HepG2 (cell line): ENCODE data around the gene SPN. TPM values are rescaled to one million over a fixed set of nuclear protein-coding genes. Genes with fewer than 3 reads are reported as not detected.
A peak's percentile ranks its signal among the peaks of the same experiment; 100 is the strongest.

Experiments used
- ATAC-seq: fragments of 200-7000 bp; cut with Tn5 transposase; 3 replicates; pipeline ENCODE4 v1.9.1; 2020; ENCODE audit warnings: mild to moderate bottlenecking, moderate library complexity
- BruUV-seq: library from RNA; stranded (reverse); fragments of 400-500 nt; replicated peaks from 2 replicates; lab custom pipeline; 2021; lab: Mats Ljungman, UMichigan
- CTCF ChIA-PET: fragments of 300-600 bp; formaldehyde crosslinking; extraction: SDS; loops from one replicate; lab custom pipeline; 2021; ENCODE audit warnings: low total read pairs, inconsistent platforms, low intra/inter-chr PET ratio; lab: Yijun Ruan, JAX
- POLR2A ChIA-PET: fragments of 350-600 bp; sonication (Branson Sonifier 250); formaldehyde crosslinking; loops from one replicate; lab custom pipeline; 2020; ENCODE audit warnings: antibody characterized with exemption, inconsistent platforms; lab: Yijun Ruan, JAX
- DNase-seq: peaks from one replicate; pipeline ENCODE4 v3.0.0-alpha.2; 2015; ENCODE audit warnings: low spot score
- FAIRE-seq: peaks from 3 replicates; lab custom pipeline; 2011; peaks lifted over from hg19 to GRCh38; lab: Jason Lieb, UNC
- H2AFZ ChIP-seq: one replicate; pipeline ENCODE4 v1.6.1; 2011; ENCODE audit warnings: low read length, inconsistent platforms
- H3K27ac ChIP-seq: fragments of 300-600 bp; 3 replicates; pipeline ENCODE4 v1.8.0; 2011; ENCODE audit warnings: mixed run types, mild to moderate bottlenecking, mixed read lengths, low read length, inconsistent platforms; ENCODE audit not compliant: insufficient read depth; ENCODE audit errors: extremely low read length
- H3K27me3 ChIP-seq, 2 experiments: fragments of 200-600 bp in 1 of 2; 2 replicates in 1 of 2; 3 replicates in 1 of 2; pipeline versions ENCODE4 v1.6.0 to v1.8.0; 2011; ENCODE audit warnings: low read length in 2 of 2, mild to moderate bottlenecking in 2 of 2, moderate library complexity in 2 of 2, inconsistent platforms in 1 of 2; ENCODE audit not compliant: insufficient read depth in 2 of 2, control insufficient read depth in 1 of 2
- H3K36me3 ChIP-seq, 2 experiments: fragments of 200-600 bp in 1 of 2; replicated peaks in 1 of 2; 2 replicates in 1 of 2; 3 replicates in 1 of 2; pipeline versions ENCODE4 v1.5.1 to v1.8.0; 2011; ENCODE audit warnings: low read length in 2 of 2, inconsistent platforms in 1 of 2; ENCODE audit not compliant: insufficient read depth in 2 of 2, control insufficient read depth in 1 of 2
- H3K4me1 ChIP-seq: 2 replicates; pipeline ENCODE4 v1.5.1; 2012; ENCODE audit warnings: low read length, inconsistent platforms; ENCODE audit not compliant: insufficient read depth
- H3K4me2 ChIP-seq: 2 replicates; pipeline ENCODE4 v1.6.0; 2011; ENCODE audit warnings: low read depth, low read length, inconsistent platforms
- H3K4me3 ChIP-seq, 3 experiments: fragments of 200-600 bp in 1 of 3; sonication (generic), shearing (Covaris generic) in 1 of 3; replicated peaks in 1 of 3; 2 replicates each; pipeline ENCODE4 v1.5.1; 2011 to 2016; ENCODE audit warnings: low read length in 3 of 3, inconsistent platforms in 2 of 3, low read depth in 2 of 3, mild to moderate bottlenecking in 2 of 3, control low read depth in 1 of 3, mixed read lengths in 1 of 3; ENCODE audit not compliant: insufficient read depth in 1 of 3
- H3K79me2 ChIP-seq: one replicate; pipeline ENCODE4 v1.6.1; 2011; ENCODE audit warnings: low read length, inconsistent platforms; ENCODE audit not compliant: insufficient read depth
- H3K9ac ChIP-seq: 2 replicates; pipeline ENCODE4 v1.6.0; 2011; ENCODE audit warnings: mild to moderate bottlenecking, low read depth, low read length, inconsistent platforms; ENCODE audit not compliant: insufficient read depth
- H3K9me3 ChIP-seq: 2 replicates; pipeline ENCODE4 v1.5.1; 2012; ENCODE audit warnings: mild to moderate bottlenecking, low read length
- H4K20me1 ChIP-seq: 2 replicates; pipeline ENCODE4 v1.6.0; 2011; ENCODE audit warnings: inconsistent platforms, mild to moderate bottlenecking, low read length, moderate library complexity; ENCODE audit not compliant: insufficient read depth
- ARNTL ChIP-seq: sonication (generic); formaldehyde crosslinking; IDR thresholded peaks from 2 replicates; pipeline ENCODE4 v1.4.0; 2020; ENCODE audit warnings: mild to moderate bottlenecking, missing genetic modification reagents
- FOXA3 ChIP-seq: IDR thresholded peaks from 2 replicates; pipeline ENCODE4 v1.6.1; 2016; ENCODE audit warnings: missing genetic modification reagents, missing compliant biosample characterization
- MEIS1 ChIP-seq: sonication (generic); formaldehyde crosslinking; IDR thresholded peaks from 2 replicates; pipeline ENCODE4 v1.9.0; 2021; ENCODE audit warnings: mild to moderate bottlenecking, missing genetic modification reagents, moderate library complexity, borderline replicate concordance
- PBX3 ChIP-seq: sonication (generic); formaldehyde crosslinking; IDR thresholded peaks from 2 replicates; pipeline ENCODE4 v1.8.1; 2023; ENCODE audit warnings: missing genetic modification reagents, inconsistent platforms, borderline replicate concordance
- RAD21 ChIP-seq: fragments of 450-650 bp; formaldehyde crosslinking; IDR thresholded peaks from 2 replicates; pipeline ENCODE4 v1.5.0; 2020; ENCODE audit warnings: mild to moderate bottlenecking
- RBAK ChIP-seq: sonication (generic); formaldehyde crosslinking; IDR thresholded peaks from 2 replicates; pipeline ENCODE4 v1.5.1; 2020; ENCODE audit warnings: mild to moderate bottlenecking, missing genetic modification reagents
- SAP130 ChIP-seq: IDR thresholded peaks from 2 replicates; pipeline ENCODE4 v1.6.1; 2016; ENCODE audit warnings: low read depth
- TEAD3 ChIP-seq: optimal IDR thresholded peaks from 2 replicates; pipeline ENCODE3; 2016; ENCODE audit warnings: borderline replicate concordance
- ZNF350 ChIP-seq: sonication (generic); formaldehyde crosslinking; IDR thresholded peaks from 2 replicates; pipeline ENCODE4 v1.4.0; 2020; ENCODE audit warnings: mild to moderate bottlenecking, low read depth, missing genetic modification reagents, borderline replicate concordance
- WGBS: methylation state at CpG from one replicate; pipeline ENCODE4 v1.1.6; 2017; ENCODE audit warnings: low lambda C conversion rate; 5-methylcytosine and 5-hydroxymethylcytosine counted together
- in situ Hi-C: cut with HindIII; loops from 2 replicates; pipeline ENCODE4 v1.10.0; 2017; ENCODE audit warnings: low pct_unique_long_range_greater_than_20kb; ENCODE audit not compliant: extremely low pct_ligation_motif_present
- intact Hi-C: fragments of 100-400 bp; cut with micrococcal nuclease; formaldehyde crosslinking; loops from one replicate; pipeline ENCODE4 v1.10.0; 2022; ENCODE audit not compliant: unreplicated experiment
- polyA plus RNA-seq, 8 experiments: library from polyadenylated mRNA; depleted of rRNA in 3 of 8; stranded (reverse) in 7 of 8; unstranded in 1 of 8; fragments of >200 nt; fragmentation: Illumina TruSeq in 4 of 8; extraction: Trizol in 4 of 8; gene quantifications; 2 replicates each; pipeline versions ENCODE4 v1.2.1 to v1.2.3, GENCODE V29; 2011 to 2016; ENCODE audit warnings: low read depth in 4 of 8, missing spikeins in 1 of 8, mixed read lengths in 1 of 8; ENCODE audit not compliant: insufficient read depth in 1 of 8
- total RNA-seq, 5 experiments: library from RNA; depleted of rRNA; stranded (reverse); fragments of >200 nt; fragmentation: Illumina TruSeq; extraction: Trizol; gene quantifications; 2 replicates each; pipeline ENCODE4 v1.2.3, GENCODE V29; 2016; ENCODE audit warnings: low read depth in 1 of 5
- TF ChIP-seq, protein P1 (sequence below): sonication (generic); formaldehyde crosslinking; IDR thresholded peaks from 2 replicates; pipeline ENCODE4 v1.5.0; 2020; ENCODE audit warnings: missing genetic modification reagents

SPN gene
- total and polyA plus RNA-seq, 2 of the 13 experiments (the other 11 are each of a cell fraction or from before 2014, with no cell fraction given): 0.22 to 1.6 TPM

GRCh38 chr16:29641561-29641960, 21.5 kb upstream of the SPN start (continued):
- TF ChIP-seq PBX3 (CRISPR knock-in tag) (no peak), FOXA3 (no peak), TEAD3 (CRISPR knock-in tag) (peak; percentile 10), SAP130 (CRISPR knock-in tag) (0 out of 2 replicates have a peak, but pooled peaks have one; percentile 32), RAD21 (CRISPR knock-in tag) (peak; percentile 52)

DNA sequence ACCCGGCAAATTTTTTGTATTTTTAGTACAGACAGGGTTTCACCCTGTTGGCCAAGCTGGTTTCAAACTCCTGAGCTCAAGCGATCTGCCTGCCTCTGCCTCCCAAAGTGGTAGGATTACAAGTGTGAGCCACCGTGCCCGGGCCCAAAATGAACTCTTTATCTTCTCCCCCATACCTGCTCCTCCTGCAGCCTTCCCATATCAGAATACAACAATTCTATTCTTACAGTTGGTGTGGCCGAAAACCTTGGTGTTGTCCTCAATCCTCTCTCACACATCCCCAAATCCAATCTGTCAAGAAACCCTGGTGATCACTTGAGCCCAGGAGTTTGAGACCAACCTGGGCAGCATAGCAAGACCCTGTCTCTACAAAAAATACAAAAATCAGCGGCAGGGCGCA, 19.5 kb upstream of the SPN start:
- no peak overlapping the region for H3K4me2 ChIP-seq
- FAIRE-seq: no peak
- BruUV-seq: no TSS peak
- TF ChIP-seq, protein P1, sequence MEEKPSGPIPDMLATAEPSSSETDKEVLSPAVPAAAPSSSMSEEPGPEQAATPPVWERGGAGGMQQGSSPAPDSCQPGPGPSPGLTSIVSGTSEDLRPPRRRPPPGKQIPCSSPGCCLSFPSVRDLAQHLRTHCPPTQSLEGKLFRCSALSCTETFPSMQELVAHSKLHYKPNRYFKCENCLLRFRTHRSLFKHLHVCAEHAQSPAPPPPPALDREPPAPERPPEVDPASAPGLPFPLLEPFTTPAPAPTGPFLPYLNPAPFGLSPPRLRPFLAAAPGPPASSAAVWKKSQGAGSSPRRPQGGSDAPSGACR (CRISPR knock-in tag): no peak
- no peak for TF ChIP-seq MEIS1 (CRISPR knock-in tag)
- TF ChIP-seq ZNF350 (CRISPR knock-in tag): no peak
- TF ChIP-seq ARNTL (CRISPR knock-in tag): no peak
- no peak for TF ChIP-seq RBAK (CRISPR knock-in tag)
- TF ChIP-seq, all 625 proteins: peak for 0
- no peaks in the 10 kb centered on the region; a peak in 1 of 5 replicates for H3K27me3 ChIP-seq
- ATAC-seq (no peak), DNase-seq (no peak)
- CTCF ChIA-PET: no interaction called here
- POLR2A ChIA-PET: interaction anchor here (1.9 kb wide), 1 partner anchor 36 kb away, joined by 15 read pairs; the partner anchor contains the start of gene QPRT
- H3K9me3 ChIP-seq: no peaks in the 10 kb centered on the region
- H3K4me3 ChIP-seq: no peak overlapping the region
- no peak overlapping the region for H3K9ac ChIP-seq
- H3K27ac ChIP-seq: no peak overlapping the region
- in situ Hi-C loops (no loop called here), intact Hi-C loops (no loop called here)
- no peaks in the 10 kb centered on the region for H3K36me3 ChIP-seq
- WGBS: 80% methylated on average over 7 of the region's 7 CpGs
- H2AFZ ChIP-seq: no peak overlapping the region
- peaks cover 39% of the 10 kb centered on the region for H3K4me1 ChIP-seq
- no peaks in the 10 kb centered on the region for H3K79me2 ChIP-seq
- H4K20me1 ChIP-seq: no peaks in the 10 kb centered on the region
